DMS79 treated with DMSO at 0.1 percent for 48 hours (cell line): ENCODE data around the gene PLS1.

ENCODE experiments used
- DNase-seq: peaks from one replicate; lab custom pipeline; 2025; lab: John Stamatoyannopoulos, UW

The PLS1 gene

GRCh38 chr3:142642956-142643355, 46.8 kb downstream of the PLS1 start:
- DNase-seq = no peak

GRCh38 chr3:142644502-142644901, 48.3 kb downstream of the PLS1 start:
- DNase-seq = no peak

- DNase-seq = no peak
Observed at GRCh38 chr3:142645236-142645793, 49.1 kb downstream of the PLS1 start.

GRCh38 chr3:142646020-142646785, 50.0 kb downstream of the PLS1 start:
- DNase-seq = no peak

- DNase-seq = no peak
Observed at GRCh38 chr3:142647856-142648255, 51.7 kb downstream of the PLS1 start.

- no peak for DNase-seq
Observed at GRCh38 chr3:142648950-142649349, 52.8 kb downstream of the PLS1 start.

GRCh38 chr3:142650001-142650693, 54.0 kb downstream of the PLS1 start:
- no peak for DNase-seq

- DNase-seq = no peak
Observed at GRCh38 chr3:142651711-142652110, 55.5 kb downstream of the PLS1 start.

- DNase-seq = no peak
Observed at GRCh38 chr3:142652826-142653292, 56.7 kb downstream of the PLS1 start.

- DNase-seq = no peak
Observed at GRCh38 chr3:142656575-142656974, 60.4 kb downstream of the PLS1 start.

GRCh38 chr3:142657033-142657432, 60.8 kb downstream of the PLS1 start:
- DNase-seq = no peak

- no peak for DNase-seq
Observed at GRCh38 chr3:142660383-142660782, 64.2 kb downstream of the PLS1 start.

GRCh38 chr3:142660893-142661292, 64.7 kb downstream of the PLS1 start:
- DNase-seq = no peak

- DNase-seq = no peak
Observed at GRCh38 chr3:142663865-142664264, 67.7 kb downstream of the PLS1 start.

- DNase-seq = no peak
Observed at GRCh38 chr3:142664311-142664710, 68.1 kb downstream of the PLS1 start.

GRCh38 chr3:142664819-142665218, 68.6 kb downstream of the PLS1 start:
- DNase-seq = no peak

GRCh38 chr3:142670120-142670519, 73.9 kb downstream of the PLS1 start:
- no peak for DNase-seq

GRCh38 chr3:142676151-142676550, 80.0 kb downstream of the PLS1 start:
- DNase-seq = no peak

- DNase-seq = no peak
Observed at GRCh38 chr3:142680710-142681109, 84.5 kb downstream of the PLS1 start.

GRCh38 chr3:142690613-142691012, 94.4 kb downstream of the PLS1 start:
- DNase-seq = no peak

- no peak for DNase-seq
Observed at GRCh38 chr3:142691527-142691926, 95.3 kb downstream of the PLS1 start.

- no peak for DNase-seq
Observed at GRCh38 chr3:142693136-142693853, 97.1 kb downstream of the PLS1 start.

- no peak for DNase-seq
Observed at GRCh38 chr3:142694225-142694624, 98.0 kb downstream of the PLS1 start.
